PC-3 (cell line): ENCODE data around the gene SUSD2.

Experiments used
- CTCF ChIP-seq: fragments of 300-600 bp; sonication (generic); conservative IDR thresholded peaks from 2 replicates; pipeline ENCODE4 v1.5.1; 2017; ENCODE audit warnings: antibody characterized with exemption, low read depth, mild to moderate bottlenecking, low read length
- EZH2 ChIP-seq: fragments of 300-600 bp; sonication (generic); IDR thresholded peaks from one replicate; pipeline ENCODE4 v1.6.1; 2017; ENCODE audit warnings: antibody characterized with exemption, mild to moderate bottlenecking, low read length; ENCODE audit not compliant: unreplicated experiment

GRCh38 chr22:24164940-24165339 is 16.3 kb upstream of the SUSD2 start:
- TF ChIP-seq CTCF (no peak), EZH2 (no peak)
